Stomach smooth muscle (tissue), 2 donors: ENCODE measurements around the gene GLIS1.

Experiments used
- H3K27ac ChIP-seq: one replicate; pipeline ENCODE4 v1.7.0; 2013; ENCODE audit warnings: mild to moderate bottlenecking, low read length, inconsistent platforms
- H3K27me3 ChIP-seq, 2 donors: one replicate each; pipeline ENCODE4 v1.7.0; 2013; ENCODE audit warnings: low read length in 2 of 2; ENCODE audit not compliant: insufficient read depth in 2 of 2, control insufficient read depth in 1 of 2
- H3K36me3 ChIP-seq, 2 donors: one replicate each; pipeline ENCODE4 v1.7.0; 2013; ENCODE audit warnings: low read length in 2 of 2; ENCODE audit not compliant: control insufficient read depth in 2 of 2, insufficient read depth in 2 of 2
- H3K4me1 ChIP-seq: one replicate; pipeline ENCODE4 v1.7.0; 2013; ENCODE audit warnings: low read length; ENCODE audit not compliant: control insufficient read depth, insufficient read depth
- H3K4me3 ChIP-seq, 2 donors: one replicate each; pipeline ENCODE4 v1.7.0; 2013; ENCODE audit warnings: low read length in 2 of 2
- H3K9ac ChIP-seq, 2 donors: one replicate each; pipeline ENCODE4 v1.7.0; 2013; ENCODE audit warnings: low read length in 2 of 2, mild to moderate bottlenecking in 1 of 2
- H3K9me3 ChIP-seq, 2 donors: one replicate each; pipeline ENCODE4 v1.7.0; 2013; ENCODE audit warnings: low read length in 2 of 2; ENCODE audit not compliant: control insufficient read depth in 2 of 2
- donor health status: healthy.
- donor health status: Pancreatic carcinoma.

Gene GLIS1

DNA sequence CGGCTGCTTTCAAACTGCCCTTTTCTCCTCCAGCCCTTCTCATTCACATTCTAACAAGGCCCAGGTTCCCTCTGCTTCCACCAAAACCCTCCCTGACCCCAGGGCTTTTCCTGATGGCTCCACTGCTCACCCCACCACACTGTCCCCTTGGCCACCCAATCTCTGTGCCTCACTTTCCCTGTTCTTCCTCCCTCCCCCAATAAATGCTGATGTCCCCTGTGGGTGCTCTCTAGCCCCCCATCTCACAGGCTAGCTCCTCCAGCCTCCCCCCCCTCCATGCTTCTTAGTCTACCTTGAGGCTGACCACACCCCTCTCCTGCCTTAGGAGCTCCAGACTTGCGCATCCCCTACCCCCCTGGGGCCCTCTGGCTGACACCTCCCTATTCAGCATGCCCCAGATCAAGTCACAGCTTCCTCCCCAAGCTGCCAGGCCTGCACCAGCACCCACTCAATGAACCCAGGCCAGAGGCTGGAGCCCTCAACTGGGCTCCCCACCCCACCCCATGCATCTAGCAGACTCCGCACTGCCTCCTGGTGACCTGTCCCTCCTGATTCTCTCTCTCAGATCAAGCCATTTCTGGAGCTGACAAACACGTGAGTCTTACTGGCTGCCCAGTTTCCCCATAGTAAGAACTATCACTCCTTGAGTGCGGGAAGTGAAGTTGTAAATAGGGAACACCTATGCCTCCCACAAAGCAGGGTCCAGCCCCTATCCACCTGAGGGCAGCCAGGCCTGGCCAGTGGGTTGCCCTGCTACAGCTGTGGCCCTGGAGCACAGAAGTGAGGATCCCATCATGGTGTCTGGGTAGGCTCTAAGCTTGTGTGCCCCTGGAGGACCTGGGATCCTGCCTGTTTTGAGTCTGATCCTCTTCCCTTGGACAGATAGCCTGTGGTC lies 161.9 kb downstream of the GLIS1 start:
- Histone ChIP-seq H3K9me3 (no peaks in the 10 kb centered on the region), H3K27me3 (no peaks in the 10 kb centered on the region), H3K9ac (no peak overlapping the region), H3K27ac (no peak overlapping the region), H3K4me3 (no peak overlapping the region), H3K36me3 (no peaks in the 10 kb centered on the region), H3K4me1 (peaks cover 15% of the 10 kb centered on the region)

- peaks cover 18% of the 10 kb centered on the region for H3K4me1 ChIP-seq
- H3K9me3 ChIP-seq = no peaks in the 10 kb centered on the region
- no peak overlapping the region for H3K27ac ChIP-seq
- H3K36me3 ChIP-seq = no peaks in the 10 kb centered on the region
- no peak overlapping the region for H3K4me3 ChIP-seq
- H3K27me3 ChIP-seq = no peaks in the 10 kb centered on the region
- H3K9ac ChIP-seq = no peak overlapping the region
Measured at GRCh38 chr1:53576381-53576801, 162.6 kb downstream of the GLIS1 start.

DNA sequence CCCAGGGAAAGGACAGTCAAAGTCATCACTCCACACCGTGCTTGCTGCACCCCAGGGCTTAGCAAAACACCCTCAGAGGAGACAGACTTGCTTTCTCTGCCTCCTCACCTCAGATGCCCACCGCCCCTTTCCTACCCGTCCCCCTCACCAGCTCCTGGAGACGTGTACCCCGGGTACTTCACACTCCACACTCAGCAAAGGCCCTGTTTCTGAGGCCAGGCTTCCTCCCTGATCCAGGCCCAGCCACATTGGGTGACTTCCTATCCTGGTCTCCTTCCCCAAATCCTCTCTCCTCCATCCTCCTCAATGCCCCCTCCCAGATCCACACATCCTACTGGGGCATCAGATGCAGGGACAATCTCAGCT lies 163.0 kb downstream of the GLIS1 start:
- no peak overlapping the region for H3K4me3 ChIP-seq
- H3K9me3 ChIP-seq = no peaks in the 10 kb centered on the region
- H3K9ac ChIP-seq = no peak overlapping the region
- H3K27me3 ChIP-seq = no peaks in the 10 kb centered on the region
- no peaks in the 10 kb centered on the region for H3K36me3 ChIP-seq
- no peak overlapping the region for H3K27ac ChIP-seq
- H3K4me1 ChIP-seq = peaks cover 18% of the 10 kb centered on the region

DNA sequence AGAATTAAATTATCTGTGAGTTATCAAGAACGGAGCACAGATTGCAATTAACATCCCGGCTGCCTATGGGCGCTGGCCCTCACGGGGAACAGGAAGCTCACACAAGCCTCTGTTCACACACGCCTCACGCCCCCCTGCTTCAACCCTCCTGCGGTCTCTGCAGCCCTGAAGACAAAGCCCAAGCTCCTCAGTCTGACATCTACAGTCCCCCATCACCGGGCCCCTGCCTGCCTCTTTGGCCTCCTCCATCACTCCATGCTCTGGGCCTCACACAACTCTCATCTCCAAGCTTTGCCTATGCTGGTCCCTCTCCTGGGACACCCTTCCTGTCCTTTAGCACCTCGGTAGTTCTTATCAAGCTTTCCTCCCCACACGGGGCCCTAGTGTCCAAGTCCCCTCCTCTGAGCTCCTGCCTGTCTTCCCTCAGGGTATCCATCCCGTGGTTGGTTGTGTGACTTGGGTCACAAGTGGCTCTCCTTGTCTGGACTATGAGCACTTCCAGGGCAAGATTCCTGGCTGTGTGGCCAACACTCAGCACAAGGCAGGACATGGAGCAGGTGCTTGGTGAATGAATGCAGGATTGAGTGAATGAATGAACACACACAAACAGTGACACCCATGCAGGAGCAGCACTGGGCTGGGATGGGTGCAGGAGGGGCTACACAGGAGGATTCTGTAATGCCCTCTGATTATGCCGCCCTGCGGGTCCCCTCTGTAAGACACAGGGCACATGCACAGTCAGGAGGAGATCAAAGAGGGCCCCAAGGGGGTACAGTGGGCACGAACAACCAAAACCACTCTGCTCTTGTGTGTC lies 163.6 kb downstream of the GLIS1 start:
- H3K36me3 ChIP-seq = no peaks in the 10 kb centered on the region
- no peak overlapping the region for H3K9ac ChIP-seq
- no peaks in the 10 kb centered on the region for H3K9me3 ChIP-seq
- H3K27me3 ChIP-seq = no peaks in the 10 kb centered on the region
- H3K4me1 ChIP-seq = peaks cover 18% of the 10 kb centered on the region
- H3K4me3 ChIP-seq = no peak overlapping the region
- no peak overlapping the region for H3K27ac ChIP-seq

GRCh38 chr1:53574621-53575020 lies 164.3 kb downstream of the GLIS1 start:
- no peaks in the 10 kb centered on the region for H3K36me3 ChIP-seq
- no peaks in the 10 kb centered on the region for H3K27me3 ChIP-seq
- no peak overlapping the region for H3K4me3 ChIP-seq
- peaks cover 18% of the 10 kb centered on the region for H3K4me1 ChIP-seq
- no peak overlapping the region for H3K27ac ChIP-seq
- H3K9me3 ChIP-seq = no peaks in the 10 kb centered on the region
- H3K9ac ChIP-seq = no peak overlapping the region

- H3K27ac ChIP-seq = peak overlapping the region; percentile 46
- H3K9me3 ChIP-seq = no peaks in the 10 kb centered on the region
- H3K27me3 ChIP-seq = no peaks in the 10 kb centered on the region
- H3K36me3 ChIP-seq = no peaks in the 10 kb centered on the region
- H3K4me1 ChIP-seq = peaks cover 18% of the 10 kb centered on the region
- H3K4me3 ChIP-seq = no peak overlapping the region
- no peak overlapping the region for H3K9ac ChIP-seq
Measured at GRCh38 chr1:53573931-53574330, 165.0 kb downstream of the GLIS1 start.

- Histone ChIP-seq H3K9ac (no peak overlapping the region), H3K27me3 (no peaks in the 10 kb centered on the region), H3K9me3 (no peaks in the 10 kb centered on the region), H3K4me3 (no peak overlapping the region), H3K36me3 (no peaks in the 10 kb centered on the region), H3K4me1 (peaks cover 18% of the 10 kb centered on the region), H3K27ac (peak overlapping the region; percentile 46)
Measured at GRCh38 chr1:53573522-53573921, 165.4 kb downstream of the GLIS1 start.

GRCh38 chr1:53572815-53573173 lies 166.2 kb downstream of the GLIS1 start:
- Histone ChIP-seq H3K9me3 (no peaks in the 10 kb centered on the region), H3K27ac (peak overlapping the region; percentile 46), H3K27me3 (no peaks in the 10 kb centered on the region), H3K36me3 (no peaks in the 10 kb centered on the region), H3K4me3 (no peak overlapping the region), H3K9ac (no peak overlapping the region), H3K4me1 (peaks cover 18% of the 10 kb centered on the region)

GRCh38 chr1:53572065-53572814 lies 166.7 kb downstream of the GLIS1 start:
- Histone ChIP-seq H3K4me1 (peaks cover 18% of the 10 kb centered on the region), H3K9ac (no peak overlapping the region), H3K27me3 (no peaks in the 10 kb centered on the region), H3K27ac (peak overlapping the region; percentile 46), H3K36me3 (no peaks in the 10 kb centered on the region), H3K4me3 (no peak overlapping the region), H3K9me3 (no peaks in the 10 kb centered on the region)

DNA sequence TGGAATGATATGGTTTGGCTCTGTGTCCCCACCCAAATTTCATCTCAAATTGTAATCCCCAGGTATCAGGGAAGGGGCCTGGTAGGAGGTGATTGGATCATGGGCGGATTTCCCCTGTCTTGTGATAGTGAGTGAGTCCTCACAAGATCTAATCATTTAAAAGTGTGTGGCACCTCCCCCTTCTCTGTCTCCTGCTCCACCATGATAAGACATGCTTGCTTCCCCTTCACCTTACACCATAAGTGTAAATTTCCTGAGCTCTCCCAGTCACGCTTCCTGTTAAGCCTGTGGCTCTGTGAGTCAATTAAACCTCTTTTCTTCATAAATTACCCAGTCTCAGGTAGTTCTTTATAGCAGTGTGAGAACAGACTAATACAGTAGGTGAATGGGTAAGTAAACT lies 170.4 kb downstream of the GLIS1 start:
- Histone ChIP-seq H3K4me1 (peaks cover 17% of the 10 kb centered on the region), H3K9me3 (no peaks in the 10 kb centered on the region), H3K4me3 (no peak overlapping the region), H3K9ac (no peak overlapping the region), H3K27me3 (no peaks in the 10 kb centered on the region), H3K36me3 (no peaks in the 10 kb centered on the region), H3K27ac (no peak overlapping the region)
